HEK293 (cell line): ENCODE measurements around the gene SFXN2.

Experiments
- CTCF ChIA-PET: fragments of 350-600 bp; formaldehyde crosslinking; extraction: SDS; loops from one replicate; lab custom pipeline; 2021; ENCODE audit warnings: antibody characterized with exemption; lab: Yijun Ruan, JAX
- POLR2A ChIA-PET: fragments of 300-600 bp; formaldehyde crosslinking; extraction: SDS; loops from one replicate; lab custom pipeline; 2020; ENCODE audit warnings: antibody characterized with exemption, inconsistent platforms; lab: Yijun Ruan, JAX
- H3K27ac ChIP-seq: fragments of 200-500 bp; sonication (Bioruptor generic); 2 replicates; pipeline ENCODE4 v1.5.1; 2014; ENCODE audit warnings: low read depth, low read length, control low read depth, inconsistent platforms; ENCODE audit errors: extremely low read depth
- H3K36me3 ChIP-seq, 2 experiments: fragments of 200-500 bp in 1 of 2; sonication (Bioruptor generic) in 1 of 2; 1 replicate in 1 of 2; 2 replicates in 1 of 2; pipeline ENCODE4 v1.5.1; 2014 to 2017; ENCODE audit warnings: inconsistent platforms in 2 of 2, low read length in 2 of 2; ENCODE audit not compliant: control insufficient read depth in 2 of 2, insufficient read depth in 1 of 2
- H3K4me1 ChIP-seq: fragments of 200-500 bp; sonication (Bioruptor generic); 2 replicates; pipeline ENCODE4 v1.5.1; 2014; ENCODE audit warnings: mild to moderate bottlenecking, low read length, inconsistent platforms; ENCODE audit not compliant: control insufficient read depth, insufficient read depth
- H3K4me3 ChIP-seq: 2 replicates; pipeline ENCODE4 v1.5.1; 2011; ENCODE audit warnings: low read depth, mild to moderate bottlenecking, control low read depth, low read length, moderate library complexity
- H3K9me3 ChIP-seq: fragments of 200-500 bp; sonication (Bioruptor generic); 2 replicates; pipeline ENCODE4 v1.5.1; 2014; ENCODE audit warnings: low read depth, low read length, inconsistent platforms; ENCODE audit not compliant: control insufficient read depth, insufficient read depth
- CTCF ChIP-seq: fragments of 450-650 bp; formaldehyde crosslinking; IDR thresholded peaks from 2 replicates; pipeline ENCODE4 v1.5.1; 2016; ENCODE audit warnings: missing biosample characterization, missing genetic modification characterization
- GLIS1 ChIP-seq: fragments of 450-650 bp; formaldehyde crosslinking; IDR thresholded peaks from 2 replicates; pipeline ENCODE4 v1.5.1; 2016; ENCODE audit warnings: missing biosample characterization, missing genetic modification characterization
- OSR2 ChIP-seq: fragments of 450-650 bp; formaldehyde crosslinking; IDR thresholded peaks from 2 replicates; pipeline ENCODE4 v1.5.1; 2016; ENCODE audit warnings: missing biosample characterization, missing genetic modification characterization
- SALL2 ChIP-seq: fragments of 450-650 bp; formaldehyde crosslinking; IDR thresholded peaks from 2 replicates; pipeline ENCODE4 v1.5.0; 2017; ENCODE audit warnings: missing biosample characterization, mild to moderate bottlenecking, missing genetic modification characterization, borderline replicate concordance
- SP2 ChIP-seq: fragments of 450-650 bp; formaldehyde crosslinking; IDR thresholded peaks from 2 replicates; pipeline ENCODE4 v1.5.1; 2016; ENCODE audit warnings: missing biosample characterization, missing genetic modification characterization
- SP3 ChIP-seq: fragments of 450-650 bp; formaldehyde crosslinking; IDR thresholded peaks from 2 replicates; pipeline ENCODE4 v1.5.1; 2016; ENCODE audit warnings: missing biosample characterization, missing genetic modification characterization
- ZBTB26 ChIP-seq: fragments of 450-650 bp; formaldehyde crosslinking; optimal IDR thresholded peaks from 2 replicates; pipeline ENCODE3; 2016; ENCODE audit warnings: missing biosample characterization, mild to moderate bottlenecking, missing genetic modification characterization
- ZFP41 ChIP-seq: fragments of 450-650 bp; formaldehyde crosslinking; IDR thresholded peaks from 2 replicates; pipeline ENCODE4 v1.5.1; 2016; ENCODE audit warnings: missing biosample characterization, missing genetic modification characterization, borderline replicate concordance
- ZNF114 ChIP-seq: fragments of 450-650 bp; formaldehyde crosslinking; IDR thresholded peaks from 2 replicates; pipeline ENCODE4 v1.5.0; 2017; ENCODE audit warnings: missing biosample characterization, missing genetic modification characterization
- ZNF138 ChIP-seq: fragments of 450-650 bp; formaldehyde crosslinking; IDR thresholded peaks from 2 replicates; pipeline ENCODE4 v1.5.1; 2016; ENCODE audit warnings: missing biosample characterization, missing genetic modification characterization, borderline replicate concordance
- ZNF157 ChIP-seq: fragments of 450-650 bp; formaldehyde crosslinking; IDR thresholded peaks from 2 replicates; pipeline ENCODE4 v1.5.1; 2016; ENCODE audit warnings: missing biosample characterization, missing genetic modification characterization
- ZNF362 ChIP-seq: fragments of 450-650 bp; formaldehyde crosslinking; IDR thresholded peaks from 2 replicates; pipeline ENCODE4 v1.5.1; 2016; ENCODE audit warnings: missing biosample characterization, missing genetic modification characterization
- ZNF416 ChIP-seq: fragments of 450-650 bp; formaldehyde crosslinking; IDR thresholded peaks from 2 replicates; pipeline ENCODE4 v1.5.1; 2016; ENCODE audit warnings: missing biosample characterization, missing genetic modification characterization
- ZNF518A ChIP-seq: fragments of 450-650 bp; formaldehyde crosslinking; conservative IDR thresholded peaks from 2 replicates; pipeline ENCODE4 v1.5.1; 2016; ENCODE audit warnings: low read depth, missing biosample characterization, missing genetic modification characterization
- ZNF600 ChIP-seq: fragments of 450-650 bp; formaldehyde crosslinking; IDR thresholded peaks from 2 replicates; pipeline ENCODE4 v1.5.1; 2016; ENCODE audit warnings: missing biosample characterization, missing genetic modification characterization
- ZNF623 ChIP-seq: fragments of 450-650 bp; formaldehyde crosslinking; IDR thresholded peaks from 2 replicates; pipeline ENCODE4 v1.5.1; 2016; ENCODE audit warnings: missing biosample characterization, missing genetic modification characterization
- ZNF747 ChIP-seq: fragments of 450-650 bp; formaldehyde crosslinking; IDR thresholded peaks from 2 replicates; pipeline ENCODE4 v1.5.1; 2016; ENCODE audit warnings: missing biosample characterization, missing genetic modification characterization
- ZNF792 ChIP-seq: fragments of 450-650 bp; formaldehyde crosslinking; IDR thresholded peaks from 2 replicates; pipeline ENCODE4 v1.5.1; 2016; ENCODE audit warnings: missing biosample characterization, missing genetic modification characterization

SFXN2 gene

GRCh38 chr10:102670065-102670670 lies 44.3 kb upstream of the SFXN2 start:
- ChIA-PET POLR2A (interaction anchor here (1.3 kb wide), 1 partner anchor 44 kb away, joined by 5 read pairs; the partner anchor contains the start of genes ARL3 and SFXN2), CTCF (interaction anchor here (0.5 to 2.8 kb wide), 24 partner anchors 8 to 475 kb away, joined by 3 to 22 read pairs (median 4); partner anchors contain the start of genes ARL3, SFXN2 and TRIM8)
- Histone ChIP-seq H3K4me1 (peaks cover 6% of the 10 kb centered on the region; the same call in 1 of the 2 replicates), H3K27ac (no peak overlapping the region), H3K9me3 (no peaks in the 10 kb centered on the region), H3K36me3 (no peaks in the 10 kb centered on the region), H3K4me3 (no peak overlapping the region)
- TF ChIP-seq ZNF138 = no peak
- peak; percentile 8 for TF ChIP-seq ZBTB26 (tag by site-specific recombination)
- peak; percentile 4; the same call in 1 of the 2 replicates for TF ChIP-seq CTCF (tag by site-specific recombination)

GRCh38 chr10:102670871-102671434 lies 43.5 kb upstream of the SFXN2 start:
- CTCF ChIA-PET = interaction anchor here (0.6 to 2.4 kb wide), 9 partner anchors 15 to 474 kb away, joined by 3 to 11 read pairs (median 5); partner anchors contain the start of gene TRIM8
- POLR2A ChIA-PET = no interaction called here
- no peak overlapping the region for H3K27ac ChIP-seq
- H3K4me3 ChIP-seq = no peak overlapping the region
- TF ChIP-seq ZNF623 (tag by site-specific recombination) (no peak), SALL2 (no peak), ZNF362 (no peak), ZNF792 (tag by site-specific recombination) (no peak), ZNF600 (tag by site-specific recombination) (peak; percentile 71; the same call in 1 of the 2 replicates), ZFP41 (tag by site-specific recombination) (no peak), ZNF518A (tag by site-specific recombination) (no peak), ZNF416 (tag by site-specific recombination) (no peak), ZNF747 (tag by site-specific recombination) (no peak), SP2 (tag by site-specific recombination) (no peak), SP3 (tag by site-specific recombination) (peak; percentile 40; the same call in 1 of the 2 replicates), ZNF157 (tag by site-specific recombination) (no peak), GLIS1 (tag by site-specific recombination) (peak; percentile 90), ZNF114 (tag by site-specific recombination) (no peak), OSR2 (0 out of 2 replicates have a peak, but pooled peaks have one; percentile 18)
- peaks cover 6% of the 10 kb centered on the region; the same call in 1 of the 2 replicates for H3K4me1 ChIP-seq
- H3K9me3 ChIP-seq = no peaks in the 10 kb centered on the region
- H3K36me3 ChIP-seq = no peaks in the 10 kb centered on the region
